ENCODE measurements around the gene PRELID3B. TPM values are rescaled to one million over a fixed set of nuclear protein-coding genes. Genes with fewer than 3 reads are reported as not detected.

The PRELID3B gene
- total and polyA plus RNA-seq, 2 of the 13 experiments (the other 11 are each of a cell fraction or from before 2014, with no cell fraction given) = 23.3 to 42.6 TPM

- TF ChIP-seq ZFP36L1 (CRISPR knock-in tag; IDR thresholded peaks at IDR 0.05) (no peak), ZNF816 (CRISPR knock-in tag; IDR thresholded peaks at IDR 0.05; ENCODE audit: borderline replicate concordance) (no peak), TFE3 (CRISPR knock-in tag; IDR thresholded peaks at IDR 0.05) (no peak), NFATC3 (CRISPR knock-in tag; IDR thresholded peaks at IDR 0.05) (no peak)
These were observed 23.8 kb downstream of the PRELID3B start (continued) for GRCh38 chr20:59018817-59019216.

- Histone ChIP-seq H3K9me3 (ENCODE audit: low read length) (no peaks in the 10 kb centered on the region), H3K4me2 (ENCODE audit: low read depth, low read length) (peak overlapping the region; percentile 66), H3K36me3 (replicated peaks in 1 of 2; ENCODE audit: control insufficient read depth in 1 of 2, insufficient read depth in 2 of 2, low read length in 2 of 2) (peaks cover 0 to 5% of the 10 kb centered on the region in 2 experiments; a peak in 1 of 5 replicates), H4K20me1 (ENCODE audit: insufficient read depth, low read length) (no peaks in the 10 kb centered on the region), H2AFZ (ENCODE audit: low read length) (no peak overlapping the region), H3K27me3 (ENCODE audit: control insufficient read depth in 1 of 2, insufficient read depth in 2 of 2, low read length in 2 of 2) (no peaks in the 10 kb centered on the region), H3K4me1 (ENCODE audit: insufficient read depth, low read length) (peaks cover 67% of the 10 kb centered on the region), H3K27ac (ENCODE audit: extremely low read length, insufficient read depth, low read length) (peak overlapping the region; percentile 42), H3K9ac (ENCODE audit: insufficient read depth, low read depth, low read length) (no peak overlapping the region), H3K79me2 (ENCODE audit: insufficient read depth, low read length) (peaks cover 14% of the 10 kb centered on the region), H3K4me3 (replicated peaks in 1 of 3; ENCODE audit: insufficient read depth in 1 of 3, low read depth in 2 of 3, low read length in 3 of 3) (no peak overlapping the region)
- WGBS (ENCODE audit: low lambda C conversion rate) = 98% methylated on average over 15 of the region's 16 CpGs
- no peak for FAIRE-seq
- intact Hi-C loops (cut with micrococcal nuclease; ENCODE audit: unreplicated experiment) (loop anchor here (5.0 kb wide), 1 partner anchor 35 kb away; the partner anchor contains the start of gene NELFCD), in situ Hi-C loops (cut with HindIII; ENCODE audit: extremely low pct_ligation_motif_present, low pct_unique_long_range_greater_than_20kb) (no loop called here)
- ATAC-seq = no peak
- no TSS peak for BruUV-seq (replicated peaks)
- DNase-seq (ENCODE audit: low spot score) = no peak
- ChIA-PET CTCF (ENCODE audit: low intra/inter-chr PET ratio, low total read pairs) (no interaction called here), POLR2A (interaction anchor here (1.7 to 7.7 kb wide), 4 partner anchors 11 to 36 kb away, joined by 9 to 61 read pairs (median 13); partner anchors contain the start of genes ATP5F1E and NELFCD)
- no peak for TF ChIP-seq ZNF326 (CRISPR knock-in tag; IDR thresholded peaks at IDR 0.05; ENCODE audit: borderline replicate concordance)
- TF ChIP-seq ZFP91 (CRISPR knock-in tag; IDR thresholded peaks at IDR 0.05; ENCODE audit: borderline replicate concordance) = peak; percentile 12
- no peak for TF ChIP-seq ZSCAN9 (CRISPR knock-in tag; IDR thresholded peaks at IDR 0.05; ENCODE audit: borderline replicate concordance)
- no peak; the same call in 1 of the 2 replicates for TF ChIP-seq KDM2A (CRISPR knock-in tag; IDR thresholded peaks at IDR 0.05; ENCODE audit: borderline replicate concordance, low read depth)
- no peak for TF ChIP-seq FOXO4 (CRISPR knock-in tag; conservative IDR thresholded peaks at IDR 0.05)
- no peak for TF ChIP-seq ZNF331 (CRISPR knock-in tag; IDR thresholded peaks at IDR 0.05)
- 0 out of 2 replicates have a peak, but pooled peaks have one; percentile 51 for TF ChIP-seq ZNF550 (CRISPR knock-in tag; IDR thresholded peaks at IDR 0.05; ENCODE audit: borderline replicate concordance)
- no peak for TF ChIP-seq HDAC1 (CRISPR knock-in tag; IDR thresholded peaks at IDR 0.05)
- peak; percentile 49; the same call in 1 of the 2 replicates for TF ChIP-seq JUND (CRISPR knock-in tag; IDR thresholded peaks at IDR 0.05)
- TF ChIP-seq ZBTB33 (CRISPR knock-in tag; IDR thresholded peaks at IDR 0.05) = no peak
These were observed 24.9 kb downstream of the PRELID3B start for GRCh38 chr20:59017493-59018231.

All from HepG2 (cell line).